Smooth muscle cell of the pulmonary artery (primary cell): ENCODE measurements around the gene CWC15. TPM values are rescaled to one million over a fixed set of nuclear protein-coding genes. Genes with fewer than 3 reads are reported as not detected.

Experiments used
- total RNA-seq: library from RNA; depleted of rRNA; stranded (reverse); fragments of >200 nt; gene quantifications from 2 replicates; pipeline ENCODE4 v1.2.3, GENCODE V29; 2014

CWC15 gene
- 20.3 and 20.7 TPM in 2 replicates for total RNA-seq

DNA sequence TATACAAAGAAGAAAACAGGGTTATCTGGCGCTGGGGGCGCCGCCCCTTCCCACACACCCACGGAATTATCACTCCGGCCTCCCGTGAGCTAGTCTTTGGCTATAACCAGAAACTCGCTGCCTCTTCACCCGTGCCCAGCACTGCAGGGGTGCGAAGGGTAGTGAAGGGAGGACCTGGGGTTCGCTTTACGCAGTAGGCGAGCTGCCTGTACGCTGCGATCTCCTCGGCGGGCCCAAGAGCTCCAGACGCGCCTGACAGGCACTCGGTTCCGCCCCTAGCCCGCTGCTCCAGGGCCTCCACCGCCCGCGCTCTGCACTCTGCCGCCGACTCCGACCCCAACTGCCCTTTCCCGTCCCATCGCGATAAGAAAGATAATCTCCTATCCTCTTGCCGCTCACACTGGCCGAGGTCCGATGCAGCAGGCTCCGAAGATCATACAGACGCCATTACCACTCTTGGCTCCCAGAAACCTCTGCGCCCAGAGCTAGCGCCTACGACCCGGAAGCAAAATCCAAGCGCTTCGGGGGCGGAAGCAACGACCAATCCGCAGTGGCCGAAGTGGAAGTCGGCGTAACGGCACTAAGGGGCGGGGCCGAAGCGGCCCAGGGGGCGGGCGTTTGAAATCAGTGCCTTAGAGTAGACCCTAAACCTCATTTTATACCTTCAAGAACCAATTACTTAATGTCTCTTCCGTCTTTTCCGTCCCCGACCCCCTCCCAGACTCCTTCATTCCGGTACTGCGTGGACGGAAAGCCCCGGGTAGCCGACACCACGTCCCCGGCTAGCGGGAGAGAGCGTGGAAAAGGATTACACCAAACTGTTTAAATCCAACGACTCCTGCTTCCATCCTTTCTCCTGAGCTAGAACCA is at the start of gene CWC15, which contains the start of gene KDM4D:
CWC15 (minus strand) TSS at position 458 of the 870 bp plus-strand sequence. CDS start 1,371 bp downstream, outside the sequence.
KDM4D (plus strand) TSS at position 611 of the 870 bp plus-strand sequence. CDS start 23,664 bp downstream, outside the sequence.

Other genes with a start within 250 kb of the CWC15 start
- gene AMOTL1, start 205.2 kb downstream of the CWC15 start, total RNA-seq: 55.7 and 85.8 TPM in 2 replicates
- gene KDM4D, start 153 bp upstream of the CWC15 start, total RNA-seq: 0.36 and 0.52 TPM in 2 replicates
- gene KDM4E, start 51.7 kb upstream of the CWC15 start, total RNA-seq: not detected in 2 replicates
- gene KDM4F, start 75.9 kb upstream of the CWC15 start, total RNA-seq: not detected in 2 replicates
- gene SRSF8, start 93.4 kb upstream of the CWC15 start, total RNA-seq: 26.2 and 27.0 TPM in 2 replicates
- gene ENDOD1, start 116.3 kb upstream of the CWC15 start, total RNA-seq: 82.5 and 112 TPM in 2 replicates